ENCODE results near the gene CCDC190. TPM values are rescaled to one million over a fixed set of nuclear protein-coding genes. Genes with fewer than 3 reads are reported as not detected.

The CCDC190 gene
- total RNA-seq, 1 experiment from 2014 or later: not detected

- Histone ChIP-seq H3K9me3 (replicated peaks) (no peaks in the 10 kb centered on the region), H3K27me3 (no peaks in the 10 kb centered on the region), H3K36me3 (no peaks in the 10 kb centered on the region), H3K4me1 (peaks cover 33% of the 10 kb centered on the region), H3K4me3 (no peak overlapping the region), H3K27ac (no peak overlapping the region)
- DNase-seq: no peak
These were observed 1.8 kb downstream of the CCDC190 start for GRCh38 chr1:162859191-162859590.

DNA sequence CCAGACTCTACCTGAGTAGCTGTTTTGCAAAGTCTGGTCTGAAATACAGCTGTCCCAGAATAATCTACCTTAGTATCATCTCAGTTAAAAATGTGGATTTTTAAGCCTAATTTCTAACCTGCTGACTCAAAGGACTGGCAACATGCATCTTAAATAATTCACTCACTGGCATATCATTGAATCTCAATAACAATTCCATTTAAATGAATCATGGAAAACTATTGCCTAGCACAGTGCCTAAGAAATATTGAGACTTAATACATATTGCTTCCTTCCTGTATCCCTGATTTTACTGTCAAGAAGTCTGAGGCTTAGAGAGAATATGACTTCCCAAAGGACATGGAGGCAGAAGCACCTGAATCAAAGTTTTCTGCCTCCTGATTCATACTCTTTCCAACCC, 3.1 kb downstream of the CCDC190 start:
- H3K36me3 ChIP-seq: no peaks in the 10 kb centered on the region
- H3K27me3 ChIP-seq: no peaks in the 10 kb centered on the region
- H3K4me3 ChIP-seq: no peak overlapping the region
- no peaks in the 10 kb centered on the region for H3K9me3 ChIP-seq (replicated peaks)
- no peak for DNase-seq
- peaks cover 33% of the 10 kb centered on the region for H3K4me1 ChIP-seq
- no peak overlapping the region for H3K27ac ChIP-seq

- DNase-seq: peak; percentile 66 to 79
- Histone ChIP-seq H3K9me3 (replicated peaks) (no peaks in the 10 kb centered on the region), H3K27me3 (no peaks in the 10 kb centered on the region), H3K4me3 (no peak overlapping the region), H3K4me1 (peaks cover 25% of the 10 kb centered on the region), H3K27ac (peak overlapping the region; percentile 11), H3K36me3 (no peaks in the 10 kb centered on the region)
These were observed 4.7 kb downstream of the CCDC190 start for GRCh38 chr1:162856260-162856659.

DNA sequence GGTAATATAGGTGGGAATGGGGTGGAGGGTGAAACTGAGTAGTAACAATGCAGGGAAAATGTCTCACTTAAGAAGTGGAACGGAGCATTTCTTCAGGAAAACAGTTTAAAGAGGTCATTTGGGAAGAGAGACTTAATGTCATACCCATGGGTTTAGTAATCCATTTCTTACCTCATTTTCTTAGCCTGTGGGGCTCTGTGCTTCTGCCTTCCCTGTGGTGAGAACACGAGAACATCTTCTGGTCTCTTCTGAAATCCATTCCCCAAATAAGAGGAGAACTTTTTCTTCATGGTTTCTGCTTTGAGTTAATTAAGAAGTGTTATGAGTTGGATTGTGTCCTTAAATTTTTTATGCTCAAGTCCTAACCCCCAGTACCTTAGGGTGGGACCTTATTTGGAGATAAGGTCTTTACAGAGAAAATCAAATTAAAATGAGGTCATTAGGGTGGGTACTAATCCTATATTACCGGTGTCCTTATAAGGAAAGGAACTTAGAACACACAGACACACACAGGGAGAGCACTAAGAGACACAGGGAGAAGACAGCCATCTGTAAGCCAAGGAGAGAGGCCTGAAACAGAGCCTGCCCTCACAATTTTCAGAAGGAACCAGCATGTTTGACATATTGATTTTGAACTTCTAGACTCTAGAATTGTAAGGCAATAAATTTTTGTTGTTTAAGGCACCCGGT, 5.4 kb downstream of the CCDC190 start:
- Histone ChIP-seq H3K27ac (peak overlapping the region; percentile 11), H3K4me3 (no peak overlapping the region)

DNA sequence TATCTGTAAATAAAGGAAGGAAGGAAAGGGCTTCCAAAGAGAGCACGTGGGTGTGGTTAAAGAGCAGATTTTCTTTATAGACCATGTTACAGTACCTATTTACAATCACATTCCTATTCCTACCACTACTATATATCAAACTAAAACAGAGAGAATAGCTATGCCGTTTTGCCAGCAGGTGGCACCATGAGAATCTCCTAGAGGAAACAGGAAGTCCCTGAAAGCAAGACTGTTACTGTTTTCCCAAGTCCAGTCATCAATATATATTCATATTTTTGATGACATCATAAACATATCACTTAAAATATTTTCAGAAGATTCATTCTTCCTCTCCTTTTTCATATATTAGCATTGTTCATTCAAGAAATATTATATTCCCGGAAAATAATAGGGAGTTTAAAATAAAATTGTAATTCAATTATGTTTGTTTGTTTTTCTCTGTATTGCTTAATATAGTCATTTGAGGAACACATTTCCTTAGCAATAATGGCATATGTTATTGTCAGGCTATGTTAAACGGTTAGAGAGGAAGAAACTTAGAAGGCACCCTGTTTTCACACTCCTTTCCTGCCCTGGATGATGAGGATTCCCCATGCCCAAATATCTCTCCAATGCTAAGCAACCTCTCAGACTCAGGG, 6.6 kb downstream of the CCDC190 start:
- H3K9me3 ChIP-seq (replicated peaks): no peaks in the 10 kb centered on the region
- H3K27ac ChIP-seq: no peak overlapping the region
- no peaks in the 10 kb centered on the region for H3K27me3 ChIP-seq
- peak; percentile 61 to 80 for DNase-seq
- peaks cover 22% of the 10 kb centered on the region for H3K4me1 ChIP-seq
- H3K36me3 ChIP-seq: no peaks in the 10 kb centered on the region
- H3K4me3 ChIP-seq: no peak overlapping the region

More for the DNA sequence above, 5.4 kb downstream of the CCDC190 start:
- Histone ChIP-seq H3K27me3 (no peaks in the 10 kb centered on the region), H3K9me3 (replicated peaks) (no peaks in the 10 kb centered on the region), H3K4me1 (peaks cover 22% of the 10 kb centered on the region), H3K36me3 (no peaks in the 10 kb centered on the region)
- DNase-seq: peak in 1 of 2 experiments; percentile 36

- Histone ChIP-seq H3K4me1 (peaks cover 32% of the 10 kb centered on the region), H3K4me3 (no peak overlapping the region), H3K9me3 (replicated peaks) (no peaks in the 10 kb centered on the region), H3K36me3 (no peaks in the 10 kb centered on the region), H3K27ac (no peak overlapping the region), H3K27me3 (no peaks in the 10 kb centered on the region)
- no peak for DNase-seq
These were observed 9.6 kb downstream of the CCDC190 start for GRCh38 chr1:162851341-162851740.

- Histone ChIP-seq H3K9me3 (replicated peaks) (no peaks in the 10 kb centered on the region), H3K4me1 (peaks cover 37% of the 10 kb centered on the region), H3K27me3 (no peaks in the 10 kb centered on the region), H3K4me3 (no peak overlapping the region), H3K27ac (no peak overlapping the region), H3K36me3 (no peaks in the 10 kb centered on the region)
- DNase-seq: no peak
These were observed 11.3 kb downstream of the CCDC190 start for GRCh38 chr1:162849711-162850110.

DNA sequence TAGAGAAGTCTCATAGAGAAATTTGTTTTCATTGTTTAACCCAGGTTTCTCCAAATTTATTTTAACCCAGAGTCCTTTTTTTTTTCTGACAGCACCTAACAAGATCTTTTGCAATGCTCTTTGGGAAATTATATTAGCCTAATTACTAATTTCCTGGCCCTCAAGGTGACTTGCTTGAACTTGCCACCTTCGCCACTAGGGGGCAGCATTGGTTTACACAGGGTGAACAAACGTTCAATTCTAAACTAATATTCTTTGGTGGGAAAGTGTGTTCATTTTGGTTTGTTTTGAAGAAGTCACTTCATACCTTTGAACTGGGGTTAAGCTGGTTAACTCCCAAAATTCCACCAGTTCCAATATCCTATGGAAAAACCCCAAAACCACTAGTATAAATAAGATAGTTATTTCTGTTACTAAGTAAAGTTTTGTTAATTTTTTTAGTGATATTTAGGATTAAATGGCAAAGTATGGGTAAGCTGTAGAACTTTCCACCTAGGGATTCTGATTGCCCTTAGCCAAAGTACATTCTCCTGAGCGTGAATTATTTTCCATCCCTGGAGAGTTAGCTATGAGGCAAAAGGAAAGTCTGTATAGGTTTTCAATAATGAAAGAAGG, 13.0 kb downstream of the CCDC190 start:
- no peaks in the 10 kb centered on the region for H3K27me3 ChIP-seq
- H3K9me3 ChIP-seq (replicated peaks): no peaks in the 10 kb centered on the region
- no peak overlapping the region for H3K4me3 ChIP-seq
- peak overlapping the region; percentile 92 for H3K27ac ChIP-seq
- no peaks in the 10 kb centered on the region for H3K36me3 ChIP-seq
- peaks cover 40% of the 10 kb centered on the region for H3K4me1 ChIP-seq
- DNase-seq: peak; percentile 84 to 89

- no peaks in the 10 kb centered on the region for H3K36me3 ChIP-seq
- no peaks in the 10 kb centered on the region for H3K9me3 ChIP-seq (replicated peaks)
- H3K27ac ChIP-seq: peak overlapping the region; percentile 92
- no peaks in the 10 kb centered on the region for H3K27me3 ChIP-seq
- H3K4me3 ChIP-seq: peak overlapping the region; percentile 23
- peak; percentile 78 to 95 for DNase-seq
- peaks cover 40% of the 10 kb centered on the region for H3K4me1 ChIP-seq
These were observed 14.4 kb downstream of the CCDC190 start for GRCh38 chr1:162846256-162847212.

- no peak overlapping the region for H3K27ac ChIP-seq
- H3K36me3 ChIP-seq: no peaks in the 10 kb centered on the region
- H3K9me3 ChIP-seq (replicated peaks): no peaks in the 10 kb centered on the region
- no peaks in the 10 kb centered on the region for H3K27me3 ChIP-seq
- H3K4me1 ChIP-seq: peaks cover 42% of the 10 kb centered on the region
- DNase-seq: peak in 1 of 2 experiments; percentile 35
- H3K4me3 ChIP-seq: no peak overlapping the region
These were observed 16.8 kb downstream of the CCDC190 start for GRCh38 chr1:162844153-162844552.

- Histone ChIP-seq H3K4me1 (peaks cover 14% of the 10 kb centered on the region), H3K4me3 (no peak overlapping the region), H3K27me3 (no peaks in the 10 kb centered on the region), H3K27ac (no peak overlapping the region), H3K36me3 (no peaks in the 10 kb centered on the region), H3K9me3 (replicated peaks) (no peaks in the 10 kb centered on the region)
- DNase-seq: peak in 1 of 2 experiments; percentile 54
These were observed 20.6 kb downstream of the CCDC190 start for GRCh38 chr1:162840250-162840839.

GRCh38 chr1:162838863-162839262, 22.1 kb downstream of the CCDC190 start:
- DNase-seq: no peak

DNA sequence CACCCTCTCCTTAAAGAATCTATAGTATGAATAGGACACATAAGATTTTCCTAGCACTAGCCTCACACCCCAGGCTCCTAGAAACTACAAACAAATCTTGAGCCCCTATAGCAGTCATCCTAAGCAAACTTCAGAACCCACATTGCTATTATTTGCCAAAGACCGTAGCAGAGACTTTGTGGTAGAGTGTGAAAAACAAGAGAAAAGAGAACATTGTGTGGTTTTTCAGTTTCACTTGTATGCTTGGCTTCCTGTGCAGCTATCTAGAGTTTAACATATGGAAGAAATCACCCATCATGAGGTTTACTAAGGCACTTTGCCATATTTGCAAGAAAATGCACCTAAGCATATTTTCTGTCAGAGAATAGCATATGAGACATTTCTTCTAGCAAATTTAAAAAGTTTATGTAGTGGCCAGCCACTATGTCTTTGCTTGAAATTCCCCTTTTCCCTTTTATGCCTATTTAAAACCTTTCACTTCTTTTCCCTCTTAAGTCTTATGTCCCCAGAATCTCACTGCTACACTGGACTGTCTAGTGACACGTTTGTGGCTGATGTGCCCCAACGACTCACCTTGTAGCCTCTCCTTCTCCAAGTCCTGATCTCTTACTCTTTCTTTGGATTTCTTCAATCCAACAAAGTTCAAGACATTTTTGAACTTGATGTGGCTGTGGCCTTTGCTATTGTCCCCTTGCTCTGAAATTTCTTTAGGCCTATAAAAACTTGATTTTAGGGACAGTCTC, 25.6 kb downstream of the CCDC190 start:
- no peaks in the 10 kb centered on the region for H3K27me3 ChIP-seq
- no peaks in the 10 kb centered on the region for H3K36me3 ChIP-seq
- H3K4me3 ChIP-seq: no peak overlapping the region
- DNase-seq: no peak
- H3K4me1 ChIP-seq: peaks cover under 1% of the 10 kb centered on the region; the same call in 1 of the 2 replicates
- H3K9me3 ChIP-seq (replicated peaks): no peaks in the 10 kb centered on the region
- no peak overlapping the region for H3K27ac ChIP-seq

More at GRCh38 chr1:162838863-162839262, 22.1 kb downstream of the CCDC190 start:
- no peaks in the 10 kb centered on the region for H3K9me3 ChIP-seq (replicated peaks)
- no peak overlapping the region for H3K27ac ChIP-seq
- no peak overlapping the region for H3K4me3 ChIP-seq
- H3K36me3 ChIP-seq: no peaks in the 10 kb centered on the region
- no peaks in the 10 kb centered on the region for H3K27me3 ChIP-seq
- peaks cover 3% of the 10 kb centered on the region; the same call in 1 of the 2 replicates for H3K4me1 ChIP-seq
